Esophagus squamous epithelium (tissue), 5 donors: ENCODE results near the gene LIPC. TPM values are rescaled to one million over a fixed set of nuclear protein-coding genes. Genes with fewer than 3 reads are reported as not detected.

Experiments used
- DNase-seq: peaks from one replicate; lab custom pipeline; 2025; lab: John Stamatoyannopoulos, UW
- H3K27ac ChIP-seq, 4 donors: fragments of 200-600 bp; sonication (generic); one replicate each; pipeline ENCODE4 v1.5.1; 2016 to 2019; ENCODE audit warnings: mild to moderate bottlenecking in 1 of 4
- H3K27me3 ChIP-seq, 4 donors: fragments of 200-600 bp; sonication (generic); 1 replicate in 3 of 4; 2 replicates in 1 of 4; pipeline versions ENCODE4 v1.5.1 to v1.6.0; 2017 to 2021; ENCODE audit warnings: antibody characterized with exemption in 1 of 4
- H3K36me3 ChIP-seq, 3 donors: fragments of 200-600 bp; sonication (generic); one replicate each; pipeline ENCODE4 v1.5.1; 2016 to 2019
- H3K4me1 ChIP-seq, 3 donors: fragments of 200-600 bp; sonication (generic); one replicate each; pipeline ENCODE4 v1.5.1; 2017 to 2019
- H3K4me3 ChIP-seq, 4 donors: fragments of 200-600 bp; sonication (generic); 1 replicate in 3 of 4; 2 replicates in 1 of 4; pipeline ENCODE4 v1.5.1; 2016 to 2019; ENCODE audit warnings: mild to moderate bottlenecking in 2 of 4, moderate library complexity in 1 of 4
- H3K9me3 ChIP-seq, 3 donors: fragments of 200-600 bp; sonication (generic); one replicate each; pipeline ENCODE4 v1.5.1; 2016 to 2019
- POLR2A ChIP-seq, 4 donors: fragments of 450-650 bp; IDR thresholded peaks; one replicate each; pipeline ENCODE4 v1.6.1; 2017; ENCODE audit warnings: antibody characterized with exemption in 4 of 4, mild to moderate bottlenecking in 4 of 4, moderate library complexity in 3 of 4
- WGBS, 2 donors: methylation state at CpG; one replicate each; pipeline ENCODE4 v1.1.5; 2018; 5-methylcytosine and 5-hydroxymethylcytosine counted together
- intact Hi-C: fragments of 100-400 bp; cut with DNase I; formaldehyde crosslinking; loops from one replicate; pipeline ENCODE4 v1.15.0; 2022
- total RNA-seq, 4 donors: library from RNA; depleted of rRNA; stranded (reverse); fragments of >200 nt; gene quantifications; one replicate each; pipeline ENCODE4 v1.1.0, GENCODE V29; 2016
- TF ChIP-seq, protein P1 (sequence below), 6 experiments: fragments of 450-650 bp in 4 of 6; fragments of 200-600 bp in 2 of 6; sonication (generic) in 2 of 6; IDR thresholded peaks; one replicate each; pipeline ENCODE4 v1.5.1; 2016 to 2019; ENCODE audit warnings: antibody characterized with exemption in 6 of 6, mild to moderate bottlenecking in 4 of 6, moderate library complexity in 4 of 6
- donor health status: DM: yes; HTN: yes; CAD: no.

LIPC gene
- total RNA-seq, 4 donors from 2014 or later, result 0.27 to 1.1 (median 0.38) TPM; not detected in 1

DNA sequence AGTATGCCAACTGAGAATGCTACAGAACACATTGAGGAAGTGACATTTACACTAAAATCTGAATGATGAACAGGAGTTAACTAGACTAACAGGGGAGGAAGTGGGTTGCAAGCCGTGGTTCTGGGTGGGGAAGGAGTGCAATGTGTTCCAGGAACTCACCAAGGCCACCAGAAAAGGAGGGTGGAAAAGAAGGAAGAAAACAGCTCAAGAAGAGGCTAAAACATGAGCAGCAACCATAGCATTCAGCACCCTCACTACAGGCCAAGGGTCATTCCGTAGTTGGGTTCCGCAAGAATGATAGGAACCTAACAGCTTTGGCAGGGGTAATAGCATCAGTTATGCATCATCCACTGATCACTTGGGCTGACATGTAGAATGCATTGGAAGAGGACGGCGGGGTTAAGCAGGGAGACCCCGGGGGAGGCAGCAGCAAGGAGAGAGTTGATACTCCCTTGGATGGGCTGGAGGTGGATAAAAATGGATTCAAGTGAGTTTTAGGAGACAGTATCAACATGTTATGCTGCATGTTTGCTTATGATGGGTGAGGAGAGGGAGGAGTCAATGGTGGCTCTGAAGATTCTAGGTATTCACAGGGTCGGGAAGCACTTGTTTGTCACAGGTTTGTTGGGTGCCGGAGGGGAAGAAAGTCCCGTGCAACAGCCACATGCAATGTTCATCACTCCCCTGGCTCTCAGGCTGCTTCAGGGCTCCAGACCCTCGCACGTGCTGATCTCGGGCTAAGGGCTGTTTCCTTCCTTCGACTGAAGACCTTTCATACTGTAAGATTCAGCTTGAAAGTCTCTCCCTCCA, 53.2 kb downstream of the LIPC start:
- TF ChIP-seq, protein P1, sequence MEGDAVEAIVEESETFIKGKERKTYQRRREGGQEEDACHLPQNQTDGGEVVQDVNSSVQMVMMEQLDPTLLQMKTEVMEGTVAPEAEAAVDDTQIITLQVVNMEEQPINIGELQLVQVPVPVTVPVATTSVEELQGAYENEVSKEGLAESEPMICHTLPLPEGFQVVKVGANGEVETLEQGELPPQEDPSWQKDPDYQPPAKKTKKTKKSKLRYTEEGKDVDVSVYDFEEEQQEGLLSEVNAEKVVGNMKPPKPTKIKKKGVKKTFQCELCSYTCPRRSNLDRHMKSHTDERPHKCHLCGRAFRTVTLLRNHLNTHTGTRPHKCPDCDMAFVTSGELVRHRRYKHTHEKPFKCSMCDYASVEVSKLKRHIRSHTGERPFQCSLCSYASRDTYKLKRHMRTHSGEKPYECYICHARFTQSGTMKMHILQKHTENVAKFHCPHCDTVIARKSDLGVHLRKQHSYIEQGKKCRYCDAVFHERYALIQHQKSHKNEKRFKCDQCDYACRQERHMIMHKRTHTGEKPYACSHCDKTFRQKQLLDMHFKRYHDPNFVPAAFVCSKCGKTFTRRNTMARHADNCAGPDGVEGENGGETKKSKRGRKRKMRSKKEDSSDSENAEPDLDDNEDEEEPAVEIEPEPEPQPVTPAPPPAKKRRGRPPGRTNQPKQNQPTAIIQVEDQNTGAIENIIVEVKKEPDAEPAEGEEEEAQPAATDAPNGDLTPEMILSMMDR (IDR thresholded peaks at IDR 0.05), result no peak
- no peak for TF ChIP-seq POLR2A (IDR thresholded peaks at IDR 0.05)
- Histone ChIP-seq H3K27ac (no peak overlapping the region), H3K4me1 (peaks cover 4 to 20% (median 5%) of the 10 kb centered on the region in 3 donors), H3K9me3 (peaks cover 0 to 5% (median 5%) of the 10 kb centered on the region in 3 donors), H3K27me3 (no peaks in the 10 kb centered on the region), H3K4me3 (no peak overlapping the region), H3K36me3 (no peaks in the 10 kb centered on the region)
- intact Hi-C loops, result no loop called here
- DNase-seq, result no peak
- 76 to 82% methylated on average over 11 to 12 of the region's 13 CpGs for WGBS, 2 donors

DNA sequence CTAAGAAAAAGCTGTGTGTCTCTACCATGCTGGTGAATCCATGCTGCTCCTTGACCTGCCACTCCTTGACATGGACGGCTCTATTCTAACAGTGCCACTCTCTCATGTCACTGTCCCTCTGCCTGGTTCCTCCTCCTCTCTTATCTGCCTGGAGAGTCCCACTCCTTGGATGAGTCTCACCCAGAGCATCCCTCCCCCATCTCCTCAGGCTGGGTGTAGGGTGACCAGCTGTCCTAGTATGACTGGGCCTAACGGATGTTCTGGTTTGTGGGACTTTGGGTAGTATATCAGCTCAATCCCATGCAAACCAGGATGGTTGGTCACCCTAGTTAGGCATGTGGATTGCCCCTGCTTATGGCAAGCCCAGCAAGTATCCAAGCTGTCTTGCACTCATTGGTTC, 54.3 kb downstream of the LIPC start:
- Histone ChIP-seq H3K4me1 (peaks cover 4 to 20% (median 5%) of the 10 kb centered on the region in 3 donors), H3K36me3 (no peaks in the 10 kb centered on the region), H3K27me3 (no peaks in the 10 kb centered on the region), H3K4me3 (no peak overlapping the region), H3K27ac (no peak overlapping the region), H3K9me3 (peaks cover 0 to 5% (median 5%) of the 10 kb centered on the region in 3 donors)
- no peak for TF ChIP-seq POLR2A (IDR thresholded peaks at IDR 0.05)
- 46 to 100% methylated on average over 1 to 2 of the region's 2 CpGs for WGBS, 2 donors
- intact Hi-C loops, result no loop called here
- DNase-seq, result no peak

DNA sequence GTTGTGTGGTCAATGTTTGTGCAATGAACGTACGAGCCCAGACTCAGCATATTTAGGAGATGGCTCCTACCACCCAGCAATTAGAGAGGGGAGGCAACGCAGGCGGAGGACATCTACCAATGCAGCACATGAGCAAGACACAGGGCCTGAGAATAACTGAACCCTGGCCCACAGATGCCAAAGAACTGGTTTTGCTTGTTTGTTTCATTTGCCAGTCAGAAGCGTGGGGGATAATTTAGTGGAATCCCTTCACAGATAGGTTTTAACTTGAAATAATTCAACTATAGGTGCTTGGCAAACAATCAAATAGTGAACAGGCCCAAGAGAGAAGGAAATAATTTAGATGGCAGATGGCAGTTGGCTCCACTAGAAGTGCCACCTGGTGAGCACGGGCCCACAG, 54.8 kb downstream of the LIPC start:
- H3K4me1 ChIP-seq, result peaks cover 5 to 24% (median 6%) of the 10 kb centered on the region in 3 donors
- H3K36me3 ChIP-seq, result no peaks in the 10 kb centered on the region
- H3K27me3 ChIP-seq, result no peaks in the 10 kb centered on the region
- TF ChIP-seq, protein P1 (IDR thresholded peaks at IDR 0.05), result no peak
- no peak for TF ChIP-seq POLR2A (IDR thresholded peaks at IDR 0.05)
- peaks cover 0 to 5% (median 5%) of the 10 kb centered on the region in 3 donors for H3K9me3 ChIP-seq
- DNase-seq, result no peak
- H3K4me3 ChIP-seq, result no peak overlapping the region
- intact Hi-C loops, result no loop called here
- H3K27ac ChIP-seq, result no peak overlapping the region
- WGBS, 2 donors, result 59 to 60% methylated on average over 4 to 5 of the region's 6 CpGs

DNA sequence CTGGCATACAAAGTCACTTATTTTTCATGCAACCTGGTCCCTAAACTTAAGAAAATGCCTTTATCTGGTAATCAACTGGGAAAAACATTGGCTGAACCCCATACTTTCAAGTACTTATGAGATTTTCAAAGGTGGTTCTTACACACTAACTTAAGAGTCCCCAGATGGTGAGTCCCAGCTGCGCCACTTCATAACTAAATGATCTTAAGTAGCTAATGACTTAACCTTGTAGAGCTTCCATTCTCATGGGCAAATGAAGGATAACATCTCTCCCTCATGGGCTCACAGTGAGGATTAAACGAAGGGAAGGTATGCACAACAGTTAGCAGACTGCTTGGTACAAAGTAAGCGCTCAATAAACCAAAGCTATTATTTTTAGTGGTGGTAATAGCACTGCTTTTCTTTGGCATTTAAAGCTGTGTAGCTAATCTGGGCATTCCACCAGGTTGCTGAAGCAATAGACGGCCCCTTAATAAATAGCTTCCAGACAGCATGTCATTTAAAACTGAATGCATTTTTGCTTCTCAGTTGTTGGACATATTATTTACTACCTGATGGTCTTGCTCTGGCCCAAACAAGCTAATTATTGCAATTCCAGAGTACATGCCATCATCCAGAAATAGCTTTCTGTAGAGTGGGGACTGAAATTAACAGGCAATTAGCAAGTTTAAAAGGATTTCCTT, 55.4 kb downstream of the LIPC start:
- intact Hi-C loops, result no loop called here
- TF ChIP-seq, protein P1 (IDR thresholded peaks at IDR 0.05), result no peak
- TF ChIP-seq POLR2A (IDR thresholded peaks at IDR 0.05), result no peak
- Histone ChIP-seq H3K36me3 (no peaks in the 10 kb centered on the region), H3K9me3 (peaks cover 0 to 5% (median 5%) of the 10 kb centered on the region in 3 donors), H3K27me3 (no peaks in the 10 kb centered on the region), H3K4me3 (no peak overlapping the region), H3K4me1 (peaks cover 8 to 27% (median 10%) of the 10 kb centered on the region in 3 donors), H3K27ac (no peak overlapping the region)
- 74 to 82% methylated on average over 4 of the region's 4 CpGs for WGBS, 2 donors
- DNase-seq, result no peak

DNA sequence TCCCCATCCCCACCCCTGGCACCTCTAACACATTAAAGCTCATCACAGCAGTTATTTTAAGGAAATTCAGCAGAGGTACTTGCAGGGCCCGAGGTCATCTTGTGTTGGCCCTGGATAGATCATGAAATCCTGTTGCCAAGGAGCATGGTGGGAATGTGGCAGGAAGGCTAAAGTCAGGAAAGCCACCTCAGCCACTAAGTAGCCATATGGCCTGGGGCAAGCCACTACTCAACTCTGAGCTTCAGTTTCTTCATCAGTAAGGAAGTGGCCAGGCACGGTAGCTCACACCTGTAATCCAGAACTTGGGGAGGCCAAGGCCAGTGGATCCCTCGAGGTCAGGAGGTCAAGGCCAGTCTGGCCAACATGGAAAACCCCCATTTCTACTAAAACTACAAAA, 55.9 kb downstream of the LIPC start:
- H3K9me3 ChIP-seq, result peaks cover 0 to 5% (median 5%) of the 10 kb centered on the region in 3 donors
- H3K4me1 ChIP-seq, result peaks cover 8 to 27% (median 10%) of the 10 kb centered on the region in 3 donors
- H3K36me3 ChIP-seq, result no peaks in the 10 kb centered on the region
- no peak overlapping the region for H3K27ac ChIP-seq
- no peaks in the 10 kb centered on the region for H3K27me3 ChIP-seq
- whole genome bisulfite sequencing, 2 donors, result 45 to 56% methylated on average over 2 to 3 of the region's 3 CpGs
- DNase-seq, result no peak
- TF ChIP-seq, protein P1 (IDR thresholded peaks at IDR 0.05), result no peak
- TF ChIP-seq POLR2A (IDR thresholded peaks at IDR 0.05), result no peak
- no peak overlapping the region for H3K4me3 ChIP-seq
- intact Hi-C loops, result no loop called here
